PC-9 (cell line): Measurements from ENCODE around the gene SLC1A2. TPM values are rescaled to one million over a fixed set of nuclear protein-coding genes. Genes with fewer than 3 reads are reported as not detected.

ENCODE experiments used
- BruUV-seq: library from RNA; stranded (reverse); fragments of 400-500 nt; replicated peaks from 2 replicates; lab custom pipeline; 2021; lab: Mats Ljungman, UMichigan
- CTCF ChIA-PET: fragments of 300-600 bp; sonication (Branson Sonifier 250); formaldehyde crosslinking; loops from one replicate; lab custom pipeline; 2022; ENCODE audit warnings: antibody characterized with exemption; lab: Charles Lee
- POLR2A ChIA-PET: fragments of 300-600 bp; sonication (Branson Sonifier 250); formaldehyde crosslinking; loops from one replicate; lab custom pipeline; 2022; ENCODE audit warnings: antibody characterized with exemption; ENCODE audit not compliant: unreplicated experiment; lab: Charles Lee
- DNase-seq, 2 experiments: peaks; one replicate each; pipeline versions ENCODE4 v3.0.0 to v3.0.0-alpha.2; 2015 to 2022; ENCODE audit warnings: mixed read lengths in 1 of 2
- H2AFZ ChIP-seq: fragments of 200-600 bp; sonication (generic); 2 replicates; pipeline ENCODE4 v1.8.1; 2017; ENCODE audit warnings: antibody characterized with exemption
- H3F3A ChIP-seq: fragments of 200-600 bp; sonication (generic); 2 replicates; pipeline ENCODE4 v1.8.1; 2017; ENCODE audit warnings: antibody characterized with exemption, mild to moderate bottlenecking, low read depth; ENCODE audit not compliant: insufficient read depth
- H3K27ac ChIP-seq: fragments of 200-600 bp; sonication (generic); 2 replicates; pipeline ENCODE4 v1.6.1; 2016; ENCODE audit warnings: mixed run types
- H3K27me3 ChIP-seq: fragments of 200-600 bp; sonication (generic); 2 replicates; pipeline ENCODE4 v1.6.1; 2016; ENCODE audit warnings: low read depth, mixed run types; ENCODE audit not compliant: insufficient read depth
- H3K36me3 ChIP-seq: fragments of 200-600 bp; sonication (generic); 2 replicates; pipeline ENCODE4 v1.6.1; 2016; ENCODE audit warnings: low read depth, mixed run types
- H3K4me1 ChIP-seq: fragments of 200-600 bp; sonication (generic); replicated peaks from 2 replicates; pipeline ENCODE4 v1.6.1; 2016; ENCODE audit warnings: mixed run types; ENCODE audit not compliant: insufficient read depth
- H3K4me2 ChIP-seq: fragments of 200-600 bp; sonication (generic); 2 replicates; pipeline ENCODE4 v1.6.1; 2017; ENCODE audit warnings: mixed run types
- H3K4me3 ChIP-seq: fragments of 200-600 bp; sonication (generic); 2 replicates; pipeline ENCODE4 v1.6.1; 2016; ENCODE audit warnings: mixed run types
- H3K79me2 ChIP-seq: fragments of 200-600 bp; sonication (generic); 2 replicates; pipeline ENCODE4 v1.6.1; 2017; ENCODE audit warnings: low read depth, mixed run types
- H3K9me2 ChIP-seq: fragments of 200-600 bp; sonication (generic); 2 replicates; pipeline ENCODE4 v1.8.1; 2017; ENCODE audit warnings: mild to moderate bottlenecking; ENCODE audit not compliant: insufficient read depth
- H3K9me3 ChIP-seq: fragments of 200-600 bp; sonication (generic); 2 replicates; pipeline ENCODE4 v1.8.1; 2016; ENCODE audit warnings: low read depth; ENCODE audit not compliant: insufficient read depth
- H4K20me1 ChIP-seq: fragments of 200-600 bp; sonication (generic); 2 replicates; pipeline ENCODE4 v1.8.1; 2017; ENCODE audit not compliant: insufficient read depth
- CTCF ChIP-seq: fragments of 200-600 bp; sonication (generic); conservative IDR thresholded peaks from 2 replicates; pipeline ENCODE4 v1.6.1; 2017; ENCODE audit warnings: mixed run types, antibody characterized with exemption, mild to moderate bottlenecking, moderate library complexity
- EZH2 ChIP-seq: fragments of 200-600 bp; sonication (generic); IDR thresholded peaks from 2 replicates; pipeline ENCODE4 v1.8.0; 2017; ENCODE audit warnings: antibody characterized with exemption, low read depth
- intact Hi-C: fragments of 100-400 bp; cut with micrococcal nuclease; formaldehyde crosslinking; loops from one replicate; pipeline ENCODE4 v1.10.0; 2022; ENCODE audit not compliant: unreplicated experiment
- total RNA-seq: library from RNA; stranded (reverse); gene quantifications from 2 replicates; pipeline ENCODE4 v1.2.3, GENCODE V29; 2021

The SLC1A2 gene
- total RNA-seq, 1 experiment from 2014 or later: 0.09 TPM

GRCh38 chr11:35238882-35239281 lies 180.5 kb downstream of the SLC1A2 start:
- POLR2A ChIA-PET: no interaction called here
- Histone ChIP-seq H4K20me1 (no peaks in the 10 kb centered on the region), H3K27ac (no peak overlapping the region), H3K36me3 (no peaks in the 10 kb centered on the region), H3K4me2 (no peak overlapping the region), H3K27me3 (no peaks in the 10 kb centered on the region), H3F3A (peaks cover 18% of the 10 kb centered on the region), H3K4me3 (no peak overlapping the region), H3K79me2 (no peaks in the 10 kb centered on the region), H2AFZ (no peak overlapping the region), H3K9me2 (no peaks in the 10 kb centered on the region), H3K4me1 (peaks cover 33% of the 10 kb centered on the region), H3K9me3 (no peaks in the 10 kb centered on the region)
- DNase-seq: no peak
- no peak for TF ChIP-seq EZH2
- TF ChIP-seq CTCF: no peak
- no TSS peak for BruUV-seq
- CTCF ChIA-PET: no interaction called here
- intact Hi-C loops: loop anchor here (5.0 kb wide), 1 partner anchor 123 kb away; no protein-coding TSS in a partner anchor

DNA sequence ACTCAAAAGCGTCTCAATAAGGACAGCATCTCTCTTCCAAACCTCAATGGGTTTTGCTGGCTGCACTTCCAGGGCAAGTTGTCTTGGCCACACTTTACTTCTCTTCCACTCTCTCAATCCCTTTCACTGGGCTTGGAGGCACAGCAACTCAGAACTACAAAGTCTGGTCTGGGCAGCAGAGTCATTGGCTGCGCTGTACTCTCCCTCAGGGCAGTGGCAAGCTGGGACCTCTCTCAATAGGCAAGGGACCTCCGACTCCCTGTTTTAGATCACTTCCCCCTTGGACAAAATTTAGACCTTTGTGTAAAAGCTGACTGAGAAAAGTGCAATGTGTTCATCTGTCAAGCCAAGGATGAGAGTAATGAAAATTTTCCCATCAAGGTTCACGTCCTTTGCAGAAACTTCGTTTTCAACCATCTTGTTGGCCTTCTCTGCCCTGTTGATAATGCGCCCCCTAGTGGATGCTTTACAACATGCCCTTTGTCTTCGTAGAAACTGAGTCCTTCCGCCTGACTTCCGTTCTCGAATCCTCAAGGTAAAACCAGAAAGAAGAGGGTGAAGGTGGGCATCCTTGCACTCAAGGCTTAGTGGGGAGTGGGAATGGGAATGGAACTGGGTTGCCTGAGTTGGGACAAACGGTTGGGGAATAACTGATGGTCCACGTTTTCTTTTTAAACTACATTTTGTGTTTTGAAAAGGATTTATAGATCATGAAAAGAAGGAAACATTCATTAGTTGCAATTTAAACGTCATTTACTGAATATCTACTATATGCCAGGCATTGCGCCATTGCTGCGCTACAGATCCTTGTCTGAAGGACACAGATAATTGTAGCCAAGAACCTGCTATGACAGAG lies 181.3 kb downstream of the SLC1A2 start:
- Histone ChIP-seq H3K4me2 (peak overlapping the region; percentile 17; the same call in 1 of the 2 replicates), H3K79me2 (no peaks in the 10 kb centered on the region), H2AFZ (no peak overlapping the region), H3K36me3 (no peaks in the 10 kb centered on the region), H3K27me3 (no peaks in the 10 kb centered on the region), H3K9me2 (no peaks in the 10 kb centered on the region), H4K20me1 (no peaks in the 10 kb centered on the region), H3K4me3 (no peak overlapping the region), H3F3A (peaks cover 25% of the 10 kb centered on the region), H3K4me1 (peaks cover 33% of the 10 kb centered on the region), H3K27ac (no peak overlapping the region), H3K9me3 (no peaks in the 10 kb centered on the region)
- no peak for DNase-seq
- POLR2A ChIA-PET: interaction anchor here (0.5 kb wide), 1 partner anchor 261 kb away, joined by 3 read pairs; no protein-coding TSS in a partner anchor
- peak; percentile 82 for TF ChIP-seq CTCF
- TF ChIP-seq EZH2: no peak
- intact Hi-C loops: loop anchor here (2.0 to 5.0 kb wide), 4 partner anchors 124 to 239 kb away; no protein-coding TSS in a partner anchor
- no TSS peak for BruUV-seq
- CTCF ChIA-PET: interaction anchor here (0.6 to 1.0 kb wide), 4 partner anchors 38 to 235 kb away, joined by 4 read pairs; no protein-coding TSS in a partner anchor

- Histone ChIP-seq H2AFZ (no peak overlapping the region), H3K4me3 (no peak overlapping the region), H3K9me3 (0 out of 2 replicates have a peak, but pooled peaks cover 5% of the 10 kb centered on the region), H3F3A (peaks cover 33% of the 10 kb centered on the region), H3K79me2 (no peaks in the 10 kb centered on the region), H3K9me2 (no peaks in the 10 kb centered on the region), H3K4me1 (peaks cover 33% of the 10 kb centered on the region), H3K4me2 (peak overlapping the region; percentile 17), H3K27me3 (no peaks in the 10 kb centered on the region), H3K36me3 (no peaks in the 10 kb centered on the region), H3K27ac (no peak overlapping the region), H4K20me1 (no peaks in the 10 kb centered on the region)
- ChIA-PET POLR2A (interaction anchor here (0.5 kb wide), 1 partner anchor 260 kb away, joined by 3 read pairs; no protein-coding TSS in a partner anchor), CTCF (interaction anchor here (0.6 to 1.0 kb wide), 7 partner anchors 11 to 315 kb away, joined by 3 to 5 read pairs (median 4); no protein-coding TSS in a partner anchor)
- TF ChIP-seq EZH2 (no peak), CTCF (no peak)
- BruUV-seq: no TSS peak
- intact Hi-C loops: loop anchor here (2.0 to 5.0 kb wide), 4 partner anchors 125 to 239 kb away; no protein-coding TSS in a partner anchor
- no peak for DNase-seq
Measured at GRCh38 chr11:35237351-35237750, 182.0 kb downstream of the SLC1A2 start.
